Esophagus squamous epithelium (tissue), 4 donors: ENCODE measurements around the gene BEX3.

Experiments used
- CTCF ChIP-seq, 6 experiments: fragments of 450-650 bp in 4 of 6; fragments of 200-600 bp in 2 of 6; sonication (generic) in 2 of 6; IDR thresholded peaks; one replicate each; pipeline ENCODE4 v1.5.1; 2016 to 2019; ENCODE audit warnings: antibody characterized with exemption in 6 of 6, mild to moderate bottlenecking in 4 of 6, moderate library complexity in 4 of 6
- POLR2A ChIP-seq, 4 donors: fragments of 450-650 bp; IDR thresholded peaks; one replicate each; pipeline ENCODE4 v1.6.1; 2017; ENCODE audit warnings: antibody characterized with exemption in 4 of 4, mild to moderate bottlenecking in 4 of 4, moderate library complexity in 3 of 4

GRCh38 chrX:103393487-103393886, 17.1 kb downstream of the BEX3 start:
- TF ChIP-seq POLR2A (IDR thresholded peaks at IDR 0.05) (no peak), CTCF (IDR thresholded peaks at IDR 0.05) (no peak)
